Measurements from ENCODE around the gene PADI6.
"Not testable (repeated sequence)": the region's sequence is repeated elsewhere in the genome, so short reads cannot be mapped to it uniquely, and the experiment has no call there.

Gene PADI6

GRCh38 chr1:17371896-17372295 lies at the start of gene PADI6:
PADI6 (plus strand) TSS chr1:17372196; CDS start chr1:17372246, 50 bp downstream.
- no peak for DNase-seq (ENCODE audit: low read depth in 2 of 2)

GRCh38 chr1:17328855-17329254 lies 43.1 kb upstream of the PADI6 start:
- no peak for DNase-seq (ENCODE audit: low read depth in 2 of 2)

- no peak for DNase-seq (ENCODE audit: low read depth in 2 of 2)
Observed at GRCh38 chr1:17329610-17330009, 42.4 kb upstream of the PADI6 start.

- DNase-seq (ENCODE audit: low read depth in 2 of 2): no peak
Observed at GRCh38 chr1:17330856-17331255, 41.1 kb upstream of the PADI6 start.

- no peak for DNase-seq (ENCODE audit: low read depth in 2 of 2)
Observed at GRCh38 chr1:17333081-17333480, 38.9 kb upstream of the PADI6 start.

GRCh38 chr1:17335821-17336710 lies 35.9 kb upstream of the PADI6 start:
- peak; percentile 56 to 64 for DNase-seq (ENCODE audit: low read depth in 2 of 2)

- DNase-seq (ENCODE audit: low read depth in 2 of 2): no peak
Observed at GRCh38 chr1:17338706-17339493, 33.1 kb upstream of the PADI6 start.

GRCh38 chr1:17339521-17339920 lies 32.5 kb upstream of the PADI6 start:
- DNase-seq (ENCODE audit: low read depth in 2 of 2): no peak

- DNase-seq (ENCODE audit: low read depth in 2 of 2): no peak
Observed at GRCh38 chr1:17340358-17340757, 31.6 kb upstream of the PADI6 start.

- no peak for DNase-seq (ENCODE audit: low read depth in 2 of 2)
Observed at GRCh38 chr1:17342014-17342441, 30.0 kb upstream of the PADI6 start.

- DNase-seq (ENCODE audit: low read depth in 2 of 2): not testable (repeated sequence)
Observed at GRCh38 chr1:17345506-17345905, 26.5 kb upstream of the PADI6 start.

- DNase-seq (ENCODE audit: low read depth in 2 of 2): no peak
Observed at GRCh38 chr1:17346046-17346789, 25.8 kb upstream of the PADI6 start.

- no peak for DNase-seq (ENCODE audit: low read depth in 2 of 2)
Observed at GRCh38 chr1:17347769-17348592, 24.0 kb upstream of the PADI6 start.

- DNase-seq (ENCODE audit: low read depth in 2 of 2): no peak
Observed at GRCh38 chr1:17348593-17349234, 23.3 kb upstream of the PADI6 start.

- no peak for DNase-seq (ENCODE audit: low read depth in 2 of 2)
Observed at GRCh38 chr1:17350083-17350482, 21.9 kb upstream of the PADI6 start.

GRCh38 chr1:17350928-17351446 lies 21.0 kb upstream of the PADI6 start:
- no peak for DNase-seq (ENCODE audit: low read depth in 2 of 2)

- DNase-seq (ENCODE audit: low read depth in 2 of 2): no peak
Observed at GRCh38 chr1:17351598-17352324, 20.2 kb upstream of the PADI6 start.

GRCh38 chr1:17352419-17352909 lies 19.5 kb upstream of the PADI6 start:
- DNase-seq (ENCODE audit: low read depth in 2 of 2): no peak

GRCh38 chr1:17355898-17356297 lies 16.1 kb upstream of the PADI6 start:
- DNase-seq (ENCODE audit: low read depth in 2 of 2): no peak

All from stimulated activated CD4-positive, alpha-beta T cell treated with anti-CD3 and anti-CD28 coated beads, Interleukin-1b, Interleukin-23, amount 100 ng/mL, for 4 hours (primary cell).